Measurements from ENCODE around the gene SLC5A5.
A peak's percentile ranks its signal among the peaks of the same experiment; 100 is the strongest.

The SLC5A5 gene

DNA sequence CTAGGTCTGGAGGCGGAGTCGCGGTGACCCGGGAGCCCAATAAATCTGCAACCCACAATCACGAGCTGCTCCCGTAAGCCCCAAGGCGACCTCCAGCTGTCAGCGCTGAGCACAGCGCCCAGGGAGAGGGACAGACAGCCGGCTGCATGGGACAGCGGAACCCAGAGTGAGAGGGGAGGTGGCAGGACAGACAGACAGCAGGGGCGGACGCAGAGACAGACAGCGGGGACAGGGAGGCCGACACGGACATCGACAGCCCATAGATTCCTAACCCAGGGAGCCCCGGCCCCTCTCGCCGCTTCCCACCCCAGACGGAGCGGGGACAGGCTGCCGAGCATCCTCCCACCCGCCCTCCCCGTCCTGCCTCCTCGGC, at the start of gene SLC5A5:
SLC5A5 (plus strand) TSS at position 68 of the 373 bp plus-strand sequence. CDS start 375 bp downstream, outside the sequence.
- DNase-seq, result no peak

DNA sequence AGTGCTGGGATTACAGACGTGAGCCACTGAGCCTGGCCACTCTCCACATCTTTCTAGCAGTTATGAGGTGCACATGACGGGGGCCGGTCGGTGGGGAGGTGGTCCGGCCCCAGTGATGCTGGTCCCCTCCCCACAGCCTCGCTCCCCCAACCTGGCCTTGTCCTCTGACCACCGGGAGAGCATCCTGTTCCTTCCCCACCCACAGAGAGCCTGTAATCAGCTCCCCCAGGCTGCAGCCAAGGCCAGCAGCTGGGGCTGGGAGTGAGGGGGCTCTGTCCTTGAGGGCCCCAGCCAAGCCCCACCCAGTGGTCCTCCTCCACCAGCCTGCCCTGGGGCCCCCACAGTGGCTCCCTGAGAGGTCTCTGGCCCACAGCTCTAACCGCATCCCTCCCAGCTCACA, 47.4 kb upstream of the SLC5A5 start:
- DNase-seq, result no peak

DNA sequence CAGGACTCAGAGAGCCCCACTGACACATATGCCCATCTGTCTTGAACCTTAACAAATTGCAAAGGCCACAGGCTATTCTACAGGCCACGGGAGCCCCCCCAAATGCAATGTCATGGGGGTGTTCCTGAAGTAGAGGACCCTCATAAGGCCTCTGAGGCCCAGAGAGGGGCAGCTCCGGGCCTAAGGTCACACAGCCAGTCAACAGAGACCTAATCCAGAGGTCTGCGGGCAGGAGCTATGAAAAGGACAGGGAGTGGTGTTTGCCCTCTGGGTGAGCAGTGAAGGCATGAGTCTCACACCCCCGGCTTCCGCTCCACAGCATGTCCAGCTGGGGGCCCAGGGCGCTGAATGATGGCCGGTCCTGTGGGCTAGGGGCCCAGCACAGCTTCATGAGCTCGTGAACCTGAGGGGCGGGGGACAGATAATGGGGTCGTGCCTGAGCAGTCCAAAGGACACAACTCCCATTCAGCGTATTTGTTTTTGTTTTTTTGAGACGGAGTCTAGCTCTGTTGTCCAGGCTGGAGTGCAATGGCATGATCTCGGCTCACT, 45.2 kb upstream of the SLC5A5 start:
- no peak for DNase-seq

DNA sequence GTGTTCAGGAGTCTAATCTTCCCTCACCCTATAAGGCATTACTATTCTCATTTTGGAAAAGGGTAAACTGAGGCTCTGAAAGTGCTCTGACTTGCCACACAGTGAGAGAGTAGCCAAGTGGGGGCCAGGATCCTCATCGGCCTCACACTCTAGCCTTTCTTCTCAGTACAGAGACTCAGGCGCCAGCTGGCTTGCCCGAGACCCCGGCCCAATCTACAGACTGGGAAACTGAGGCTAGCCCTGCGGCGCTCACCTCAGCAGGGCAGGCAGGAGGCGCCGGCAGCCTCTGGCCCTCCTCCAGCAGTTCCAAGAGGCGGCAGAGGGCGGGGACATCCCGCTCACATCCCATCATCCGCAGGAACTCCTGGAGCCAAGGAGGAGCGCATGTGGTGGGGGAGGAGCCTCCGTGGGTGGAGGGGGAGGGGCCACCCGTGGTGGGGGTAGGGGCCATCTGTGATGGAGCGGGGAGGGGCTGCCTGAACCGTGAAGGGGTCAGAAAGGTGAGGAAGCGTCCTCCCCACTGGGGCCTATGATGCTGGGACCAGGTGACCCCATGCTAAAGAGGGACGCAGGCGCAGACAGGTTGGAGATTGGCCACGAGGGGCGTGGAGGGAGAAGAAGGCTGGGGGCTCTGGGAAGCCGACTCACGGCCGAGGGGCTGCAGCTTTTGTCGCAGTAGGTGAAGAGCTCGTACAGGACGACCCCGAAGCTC, 41.7 kb upstream of the SLC5A5 start:
- DNase-seq, result no peak

DNA sequence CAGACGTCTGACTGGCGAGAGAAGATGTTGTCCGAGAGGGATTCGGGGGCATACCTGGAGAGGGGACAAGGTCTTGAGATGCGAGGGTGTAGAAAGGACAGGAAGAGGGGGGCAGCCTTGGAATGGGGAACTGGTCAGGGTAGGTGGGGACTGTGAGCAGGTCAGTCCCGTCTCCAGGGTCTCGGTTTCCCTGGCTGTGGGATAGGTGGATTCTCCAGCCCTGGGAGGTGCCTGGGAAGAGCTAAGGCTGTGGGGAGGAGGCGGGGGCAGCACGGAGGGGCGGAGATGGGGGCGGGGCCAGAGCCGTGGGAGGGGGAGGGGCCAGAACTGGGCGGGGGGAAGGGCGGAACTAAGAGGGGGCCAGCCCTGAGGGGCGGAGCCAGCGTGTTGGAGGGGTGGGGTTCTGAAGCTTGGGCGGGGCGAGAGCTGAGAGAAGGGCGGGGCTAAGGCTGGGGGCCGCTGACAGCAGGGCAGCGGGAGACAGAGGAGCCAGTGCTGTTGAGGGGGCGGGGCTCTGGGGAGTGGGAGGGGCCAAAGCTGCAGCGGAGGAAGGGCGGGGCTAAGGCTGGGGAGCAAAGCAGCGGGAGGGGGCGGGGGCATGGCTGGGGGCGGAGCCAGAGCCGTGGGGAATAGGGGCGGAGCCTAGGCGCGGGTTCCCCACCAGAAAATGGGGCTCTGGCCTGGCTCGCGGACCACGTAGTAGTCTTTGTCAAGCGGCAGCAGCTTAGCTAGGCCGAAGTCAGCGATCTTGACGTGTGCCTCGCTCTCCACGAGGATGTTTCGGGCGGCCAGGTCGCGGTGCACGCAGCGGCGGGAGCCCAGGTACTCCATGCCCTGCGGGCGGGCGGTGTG, 41.0 kb upstream of the SLC5A5 start:
- peak; percentile 50 to 51 for DNase-seq

DNA sequence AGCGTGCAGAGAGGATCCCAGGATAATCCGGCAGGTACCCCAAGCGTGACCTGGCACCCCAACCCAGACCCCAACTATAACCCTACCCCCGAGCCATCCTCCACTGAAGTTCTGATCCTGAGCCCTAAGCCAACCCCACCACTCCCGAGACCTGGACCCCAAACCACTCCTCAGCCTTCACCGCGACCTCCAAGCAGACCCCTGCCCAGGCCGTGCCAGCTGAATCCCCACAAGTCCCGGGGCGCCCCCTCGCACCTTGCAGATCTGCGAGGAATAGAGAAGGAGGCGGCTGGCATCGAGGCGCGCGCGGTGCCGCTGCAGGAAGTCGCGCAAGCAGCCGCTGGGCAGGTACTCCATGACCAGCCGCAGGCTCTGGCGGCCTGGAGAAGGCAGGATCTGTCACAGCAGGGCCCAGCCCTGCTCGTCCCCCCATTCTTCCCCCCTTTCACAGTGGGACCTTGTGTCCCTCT, 40.3 kb upstream of the SLC5A5 start:
- DNase-seq, result no peak

DNA sequence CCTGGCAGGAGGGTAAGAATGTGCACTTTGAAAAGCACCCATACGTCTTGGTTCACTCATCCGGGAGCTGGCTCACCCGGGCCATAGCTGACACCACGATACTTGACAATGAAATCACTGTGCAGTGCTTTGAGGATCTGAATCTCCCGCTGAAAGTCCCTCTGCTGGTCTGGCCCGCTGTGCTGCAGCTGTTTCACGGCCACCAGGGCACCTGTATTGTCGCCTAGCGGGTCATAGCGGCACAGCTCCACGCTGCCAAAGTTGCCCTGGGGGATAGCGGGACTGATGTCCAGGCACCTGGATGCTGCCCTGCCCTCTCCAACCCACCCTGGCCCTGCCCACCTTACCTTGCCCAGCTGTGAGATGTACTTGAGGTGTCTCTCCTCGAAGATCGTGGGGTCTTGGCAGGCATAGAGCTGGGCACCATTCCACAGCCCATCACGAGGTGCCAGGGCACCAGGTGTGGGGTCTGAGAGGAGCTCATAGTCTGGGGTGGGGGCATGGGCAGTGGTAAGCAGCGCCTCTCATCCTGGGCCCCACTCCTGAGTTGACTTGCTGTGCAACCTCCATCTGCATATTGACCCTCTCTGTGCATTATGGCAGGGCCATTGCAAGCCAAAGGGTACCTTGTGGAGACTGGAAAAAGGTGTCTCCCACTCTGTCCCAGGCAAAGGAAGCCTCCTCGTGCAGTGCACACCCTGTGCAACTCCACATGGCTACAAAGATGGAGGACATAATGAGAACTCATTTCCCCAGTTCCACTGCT, 39.1 kb upstream of the SLC5A5 start:
- no peak for DNase-seq

DNA sequence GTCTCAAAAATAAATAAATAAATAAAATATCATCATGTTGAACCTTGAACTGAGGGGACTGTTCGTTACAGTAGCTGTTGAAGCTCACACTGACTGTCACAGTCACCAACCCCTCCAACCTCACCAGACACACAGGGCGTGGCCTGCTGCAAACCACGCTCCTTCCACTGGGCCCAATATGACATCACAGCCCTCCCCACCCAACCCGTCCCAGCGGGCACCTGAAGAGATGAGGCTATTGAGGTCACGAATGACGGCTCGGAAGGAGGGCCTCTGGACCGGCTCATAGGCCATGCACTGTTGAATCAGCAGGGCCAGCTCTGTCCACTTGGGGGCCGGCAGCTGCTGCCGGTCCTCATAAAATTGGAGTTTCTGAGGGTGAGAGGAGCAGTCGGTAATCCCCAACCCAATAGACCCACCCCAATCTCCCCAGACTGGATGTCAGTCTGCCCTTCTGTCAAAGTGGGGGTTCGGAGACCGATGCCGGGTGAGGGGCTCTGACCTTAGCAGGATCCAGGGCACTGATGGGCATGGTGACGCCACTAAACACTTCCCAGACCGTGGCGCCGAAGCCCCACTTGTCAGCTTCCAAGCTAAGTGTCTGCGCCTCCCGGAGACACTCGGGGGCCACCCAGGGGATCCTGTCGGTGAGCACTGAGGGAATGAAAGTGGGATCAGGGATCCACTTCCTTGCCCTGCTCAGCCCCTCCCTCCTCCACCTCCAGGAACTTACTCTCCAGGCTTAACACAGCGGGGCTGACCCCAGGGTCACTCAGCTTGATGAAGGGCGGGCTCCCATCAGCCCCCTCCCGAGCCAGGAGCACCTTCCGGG, 37.2 kb upstream of the SLC5A5 start:
- peak in 1 of 2 donors; percentile 13 for DNase-seq

DNA sequence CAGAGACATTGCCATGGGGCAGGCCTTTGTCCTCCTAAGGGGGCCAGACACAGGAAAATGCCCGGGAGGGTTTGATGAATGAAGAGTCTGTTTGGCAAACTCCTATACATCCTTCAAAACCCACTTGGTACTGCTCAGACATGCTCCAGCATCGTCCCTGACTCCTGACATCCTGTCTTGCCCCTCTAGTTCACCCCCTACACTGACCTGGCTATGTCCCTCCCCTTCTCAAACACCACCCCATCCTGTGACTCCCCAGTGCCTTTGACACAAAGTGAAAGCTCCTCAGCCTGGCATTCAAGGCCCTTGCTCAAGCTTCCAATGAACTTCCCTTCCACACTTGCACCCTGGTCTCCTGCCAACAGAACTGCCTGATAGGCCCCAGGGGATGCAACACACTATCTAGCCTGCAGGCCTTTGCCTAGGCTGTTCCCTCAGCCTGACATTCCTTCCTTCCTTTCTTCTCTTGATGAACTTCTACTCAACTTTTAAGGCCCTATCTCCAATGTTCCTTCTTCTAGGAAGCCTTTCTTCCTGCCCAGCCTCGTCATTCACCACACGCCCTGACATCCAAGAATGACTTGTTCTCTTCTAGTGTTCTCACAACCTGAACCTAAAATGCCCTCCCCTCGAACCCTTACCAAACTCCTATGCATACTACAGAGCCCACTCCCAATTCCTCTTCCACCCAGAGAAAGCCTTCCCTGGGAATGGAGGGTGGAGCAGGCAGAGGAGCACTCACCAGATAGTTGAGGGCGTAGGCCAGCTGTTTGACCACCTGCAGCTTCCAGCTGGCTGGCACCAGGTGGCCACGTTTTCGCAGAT, 36.4 kb upstream of the SLC5A5 start:
- no peak for DNase-seq

DNA sequence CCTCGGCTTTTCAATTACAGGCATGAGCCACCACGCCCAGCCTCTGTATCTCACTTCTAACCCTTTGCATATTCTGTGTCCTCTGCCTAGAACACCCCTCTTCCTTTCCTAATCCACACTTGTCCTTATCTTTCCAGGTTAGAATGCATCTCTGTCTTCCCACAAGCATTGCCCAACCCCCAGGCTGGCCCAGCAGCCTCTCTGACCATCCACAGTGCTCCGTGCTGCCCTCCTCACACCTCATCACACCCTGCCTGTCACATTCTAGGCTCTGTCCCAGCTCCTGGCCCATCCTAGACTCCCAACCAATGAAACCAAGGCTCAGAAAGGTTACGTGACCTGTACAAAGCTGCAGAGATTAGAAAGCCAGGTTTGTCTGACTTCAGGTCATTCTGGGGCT, 35.2 kb upstream of the SLC5A5 start:
- DNase-seq, result no peak

DNA sequence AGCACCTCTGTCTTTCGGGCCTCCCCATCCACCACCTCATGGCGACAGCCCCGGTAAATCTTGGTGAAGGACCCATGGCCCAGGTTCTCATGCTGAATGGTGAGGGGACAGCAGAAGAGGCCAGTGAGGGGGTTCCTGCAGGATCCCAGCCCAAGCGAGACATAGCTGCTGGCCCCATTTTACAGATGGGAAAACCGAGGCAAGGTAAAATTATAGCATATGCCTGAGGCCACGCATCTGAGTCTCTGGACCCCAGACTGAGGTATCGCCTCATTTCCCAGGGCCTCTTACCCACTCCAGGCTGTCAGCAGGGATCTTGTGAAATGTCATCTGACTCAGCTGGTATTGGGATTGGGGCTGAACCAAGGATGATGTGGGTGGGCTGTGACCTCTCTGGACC, 33.8 kb upstream of the SLC5A5 start:
- no peak for DNase-seq

DNA sequence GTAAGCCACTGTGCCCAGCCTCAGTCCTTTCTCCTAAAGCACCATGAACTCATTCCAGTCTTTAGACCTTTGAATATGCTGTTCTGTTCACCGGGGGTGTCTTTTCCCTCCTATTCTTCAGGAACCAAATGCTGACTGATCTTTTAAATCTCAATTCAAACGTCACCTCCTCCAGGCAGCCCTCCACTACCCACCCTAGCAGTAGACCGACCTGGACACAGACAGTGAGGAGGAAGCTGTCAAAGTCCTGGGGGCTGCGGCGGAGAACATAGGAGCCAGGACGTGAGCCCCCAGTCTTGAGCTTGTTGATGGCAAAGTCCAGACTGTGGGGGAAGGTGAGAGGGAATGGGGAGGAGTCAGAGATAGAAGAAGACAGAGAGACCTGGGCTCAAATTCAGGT, 31.7 kb upstream of the SLC5A5 start:
- no peak for DNase-seq

DNA sequence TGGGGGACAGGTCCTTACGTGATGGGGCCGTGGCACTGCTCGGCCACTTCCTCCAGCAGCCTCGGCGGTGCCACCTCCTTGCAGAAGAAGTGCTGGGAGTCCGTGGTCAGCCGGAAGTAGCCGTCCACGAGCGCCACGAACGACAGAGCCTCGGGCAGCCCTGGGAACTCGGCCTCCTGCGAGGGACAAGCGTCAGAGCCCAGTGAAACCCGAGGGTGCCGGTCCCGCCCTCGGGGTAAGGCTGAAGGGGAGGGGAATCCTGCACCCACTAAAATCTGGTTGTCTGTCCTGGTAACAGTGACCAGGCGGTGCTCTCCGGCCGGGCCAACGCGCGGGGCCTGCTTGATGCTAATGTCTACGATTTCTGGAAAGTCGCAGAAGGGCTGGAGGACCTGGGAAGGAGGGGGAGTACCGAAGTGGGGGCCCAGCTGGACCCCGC, 30.4 kb upstream of the SLC5A5 start:
- no peak for DNase-seq

DNA sequence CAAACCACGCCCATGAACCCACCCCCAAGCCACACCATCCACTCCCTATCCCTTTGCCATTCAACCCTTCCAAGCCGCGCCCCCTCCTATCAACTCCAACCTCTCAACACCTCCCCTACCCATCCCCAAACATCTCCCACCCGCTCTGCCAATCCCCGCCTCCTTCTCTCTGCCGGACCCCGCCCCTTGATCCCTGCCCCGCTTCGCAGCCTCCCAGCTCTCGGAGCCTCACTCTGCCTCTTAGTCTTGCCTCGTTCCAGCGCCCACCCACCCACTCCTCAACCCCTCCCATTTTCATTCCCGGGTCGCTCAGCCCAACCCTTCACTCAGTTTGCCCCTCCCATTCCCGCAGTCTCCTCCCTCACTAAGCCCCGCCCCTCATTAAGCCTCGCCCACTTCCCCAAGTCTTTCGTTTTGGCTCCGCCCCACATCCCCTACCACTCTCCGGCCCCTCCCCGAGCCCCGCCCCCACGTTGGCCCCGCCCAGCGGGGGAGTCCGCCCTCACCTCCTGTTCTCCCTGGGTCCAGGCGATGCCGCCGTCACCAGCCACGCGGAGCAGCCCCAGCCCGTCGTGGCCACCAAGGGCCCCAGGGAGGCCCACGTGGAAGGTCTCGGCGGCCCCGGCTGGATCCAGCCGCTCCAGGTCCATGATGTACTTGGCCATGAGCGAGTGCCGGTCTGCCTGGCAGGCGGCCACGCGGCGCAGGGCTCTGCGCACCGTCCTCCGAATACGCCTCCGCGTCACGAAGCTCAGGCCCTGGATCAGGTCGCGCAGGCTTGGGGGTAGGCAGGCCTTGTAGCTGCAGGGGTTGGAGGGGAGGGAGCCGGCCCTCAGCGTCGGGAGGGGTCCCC, 29.7 kb upstream of the SLC5A5 start:
- DNase-seq, result peak; percentile 50 to 53

DNA sequence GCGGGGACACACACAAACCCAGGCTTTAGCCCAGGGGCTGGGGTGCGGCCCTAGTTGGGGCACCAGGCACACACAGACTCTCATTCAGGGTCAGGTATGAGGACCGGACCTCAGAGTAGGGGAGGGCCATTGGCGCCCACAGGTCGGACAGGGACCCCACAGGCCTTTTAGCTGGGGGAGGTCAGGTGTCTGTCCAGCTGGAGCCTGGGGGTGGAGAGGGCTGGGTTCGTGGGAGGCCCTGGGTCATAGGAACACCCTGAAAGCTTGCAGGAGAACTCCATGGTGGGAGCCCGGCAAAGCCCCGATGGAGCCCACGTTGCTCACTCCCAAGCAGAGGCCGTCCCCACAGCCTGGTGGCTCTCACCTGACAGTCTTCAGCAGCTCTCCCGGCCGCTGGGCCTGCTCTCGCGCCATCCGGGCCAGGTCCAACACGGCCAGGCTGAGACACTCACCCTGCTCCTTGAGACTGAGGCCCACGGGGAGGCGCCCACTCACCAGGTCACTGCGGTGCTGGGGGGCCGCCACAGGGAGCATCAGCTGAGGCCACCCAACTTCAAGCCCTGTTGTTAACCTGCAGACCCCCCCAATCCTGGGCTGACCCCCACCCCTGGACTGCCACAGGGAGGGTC, 29.0 kb upstream of the SLC5A5 start:
- DNase-seq, result no peak

DNA sequence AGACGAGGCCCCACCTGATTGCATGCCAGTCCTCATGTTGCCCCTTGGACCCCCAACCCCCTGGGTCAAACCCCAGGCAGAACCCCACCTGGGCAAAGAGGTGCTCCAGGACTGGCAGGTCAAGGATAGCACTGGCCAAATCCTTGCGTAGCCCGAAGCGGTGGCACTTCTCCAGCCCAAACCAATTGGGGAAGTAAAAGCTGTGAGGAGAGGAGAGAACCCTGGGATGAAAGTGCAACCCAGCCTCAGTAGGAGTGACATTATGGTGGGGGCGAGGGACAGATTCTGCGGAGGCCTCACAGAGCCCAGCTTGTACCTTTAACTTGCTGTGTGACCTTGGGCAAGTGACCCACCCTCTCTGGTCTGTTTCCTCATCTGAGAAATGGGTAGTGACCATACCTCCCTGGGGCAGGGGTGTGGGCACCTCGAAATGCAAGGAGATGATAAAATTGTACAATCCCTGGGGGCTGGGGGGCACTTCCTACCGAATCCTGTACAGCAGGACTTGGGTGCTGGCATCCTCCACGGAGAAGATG, 28.4 kb upstream of the SLC5A5 start:
- no peak for DNase-seq

DNA sequence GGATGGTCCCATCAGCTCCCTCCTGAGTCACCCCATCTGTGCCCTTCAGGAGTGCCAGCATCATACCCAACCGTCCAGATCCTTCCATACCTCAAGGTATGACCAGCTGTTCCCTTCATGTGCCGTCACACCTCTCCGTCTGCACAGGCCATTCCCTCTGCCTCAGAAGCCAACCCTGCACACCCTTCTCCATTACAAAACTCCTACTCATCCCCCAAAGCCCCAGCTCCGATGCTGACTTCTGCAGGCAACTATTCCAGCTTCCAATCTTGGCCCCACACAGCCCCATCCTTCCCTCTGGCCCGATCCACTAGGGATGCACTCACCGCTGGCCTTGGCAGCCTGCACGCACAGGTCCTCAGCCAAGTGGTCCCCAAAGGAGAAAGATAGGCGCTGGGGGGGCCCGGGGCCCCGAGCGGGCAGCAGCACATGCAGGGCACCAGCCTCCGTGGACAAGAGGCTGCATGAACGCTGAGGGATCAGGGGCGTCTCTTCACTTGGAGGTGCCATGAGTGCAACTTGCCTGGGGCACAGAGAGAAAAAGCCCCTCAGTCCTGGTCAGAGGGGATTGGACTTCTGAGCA, 27.7 kb upstream of the SLC5A5 start:
- DNase-seq, result no peak

DNA sequence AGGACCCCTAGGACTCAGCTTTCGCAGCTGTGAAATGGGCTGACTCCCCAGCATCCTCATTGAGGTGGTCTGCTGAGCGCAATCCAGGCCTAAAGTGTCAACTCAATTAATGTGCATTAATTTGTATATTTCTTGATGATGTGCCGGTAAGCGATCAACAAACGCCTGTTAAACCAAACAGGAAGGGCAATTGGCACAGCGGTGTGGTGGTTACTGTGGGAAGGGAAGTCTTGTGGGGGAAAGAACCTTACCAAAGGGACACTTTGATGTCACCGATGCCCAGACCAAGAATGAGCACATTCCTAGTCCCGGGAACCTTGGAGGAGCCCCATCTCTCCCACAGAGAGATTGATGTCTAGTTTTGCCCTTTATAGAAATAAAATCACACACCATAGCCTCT, 25.6 kb upstream of the SLC5A5 start:
- DNase-seq, result peak; percentile 39 to 70
